ENCODE measurements around the gene JAK2. TPM values are rescaled to one million over a fixed set of nuclear protein-coding genes. Genes with fewer than 3 reads are reported as not detected.
"Not testable (repeated sequence)": the region's sequence is repeated elsewhere in the genome, so short reads cannot be mapped to it uniquely, and the experiment has no call there.

The JAK2 gene
- total RNA-seq, 2 donors from 2014 or later: 6.6 to 11.7 TPM

DNA sequence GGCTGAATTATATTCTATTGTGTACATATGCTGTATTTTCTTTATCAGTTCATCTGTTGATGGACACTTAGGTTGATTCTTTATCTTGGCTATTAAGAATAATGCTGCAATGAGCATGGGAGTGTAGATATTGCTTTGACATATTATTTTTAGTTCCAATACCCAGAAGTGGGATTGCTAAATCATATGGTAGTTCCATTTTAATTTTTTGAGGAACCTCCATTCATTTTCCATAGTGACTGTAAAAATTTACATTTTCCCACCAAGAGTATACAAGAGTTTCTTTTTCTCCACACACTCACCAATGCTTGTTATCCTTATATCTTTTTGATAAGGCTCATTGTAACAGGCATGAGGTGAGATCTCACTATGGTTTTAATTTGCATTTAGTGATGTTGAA, 19.4 kb downstream of the JAK2 start:
- Histone ChIP-seq H3K27ac (no peak overlapping the region), H3K9me3 (no peaks in the 10 kb centered on the region), H3K4me3 (no peak overlapping the region), H3K4me1 (no peaks in the 10 kb centered on the region), H3K27me3 (no peaks in the 10 kb centered on the region), H3K36me3 (replicated peaks in 1 of 2; ENCODE audit: insufficient read depth in 1 of 2, low read depth in 2 of 2) (no peaks in the 10 kb centered on the region)
- intact Hi-C loops (cut with DNase I): no loop called here
- no peak for DNase-seq
- TF ChIP-seq POLR2A (IDR thresholded peaks at IDR 0.05): no peak
- TF ChIP-seq, protein P1, sequence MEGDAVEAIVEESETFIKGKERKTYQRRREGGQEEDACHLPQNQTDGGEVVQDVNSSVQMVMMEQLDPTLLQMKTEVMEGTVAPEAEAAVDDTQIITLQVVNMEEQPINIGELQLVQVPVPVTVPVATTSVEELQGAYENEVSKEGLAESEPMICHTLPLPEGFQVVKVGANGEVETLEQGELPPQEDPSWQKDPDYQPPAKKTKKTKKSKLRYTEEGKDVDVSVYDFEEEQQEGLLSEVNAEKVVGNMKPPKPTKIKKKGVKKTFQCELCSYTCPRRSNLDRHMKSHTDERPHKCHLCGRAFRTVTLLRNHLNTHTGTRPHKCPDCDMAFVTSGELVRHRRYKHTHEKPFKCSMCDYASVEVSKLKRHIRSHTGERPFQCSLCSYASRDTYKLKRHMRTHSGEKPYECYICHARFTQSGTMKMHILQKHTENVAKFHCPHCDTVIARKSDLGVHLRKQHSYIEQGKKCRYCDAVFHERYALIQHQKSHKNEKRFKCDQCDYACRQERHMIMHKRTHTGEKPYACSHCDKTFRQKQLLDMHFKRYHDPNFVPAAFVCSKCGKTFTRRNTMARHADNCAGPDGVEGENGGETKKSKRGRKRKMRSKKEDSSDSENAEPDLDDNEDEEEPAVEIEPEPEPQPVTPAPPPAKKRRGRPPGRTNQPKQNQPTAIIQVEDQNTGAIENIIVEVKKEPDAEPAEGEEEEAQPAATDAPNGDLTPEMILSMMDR (IDR thresholded peaks at IDR 0.05): no peak
- ATAC-seq: no peak

DNA sequence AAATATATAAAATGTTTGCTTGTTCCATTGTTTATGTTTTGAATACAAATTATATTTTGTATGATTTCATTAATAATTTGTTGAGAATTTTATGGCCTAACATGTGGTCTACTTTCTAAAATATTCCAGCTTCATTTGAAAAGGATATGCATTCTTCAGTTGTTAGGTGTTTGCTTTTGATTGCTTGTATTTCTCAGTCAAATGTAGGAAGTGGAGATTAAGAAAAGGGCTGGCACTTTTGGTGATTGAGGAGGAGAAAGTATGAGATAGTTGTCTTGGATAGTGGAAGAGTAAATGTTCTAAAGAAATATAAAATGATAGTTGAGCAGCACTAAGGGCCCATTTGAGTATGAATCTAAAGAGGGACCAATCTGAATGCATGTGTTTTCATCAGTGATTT, 23.1 kb downstream of the JAK2 start:
- Histone ChIP-seq H3K9me3 (no peaks in the 10 kb centered on the region), H3K4me1 (no peaks in the 10 kb centered on the region), H3K27me3 (no peaks in the 10 kb centered on the region), H3K27ac (no peak overlapping the region), H3K36me3 (replicated peaks in 1 of 2; ENCODE audit: insufficient read depth in 1 of 2, low read depth in 2 of 2) (no peaks in the 10 kb centered on the region), H3K4me3 (no peak overlapping the region)
- DNase-seq (no peak), ATAC-seq (no peak)
- intact Hi-C loops (cut with DNase I): no loop called here
- TF ChIP-seq, protein P1 (IDR thresholded peaks at IDR 0.05): no peak
- TF ChIP-seq POLR2A (IDR thresholded peaks at IDR 0.05): no peak

DNA sequence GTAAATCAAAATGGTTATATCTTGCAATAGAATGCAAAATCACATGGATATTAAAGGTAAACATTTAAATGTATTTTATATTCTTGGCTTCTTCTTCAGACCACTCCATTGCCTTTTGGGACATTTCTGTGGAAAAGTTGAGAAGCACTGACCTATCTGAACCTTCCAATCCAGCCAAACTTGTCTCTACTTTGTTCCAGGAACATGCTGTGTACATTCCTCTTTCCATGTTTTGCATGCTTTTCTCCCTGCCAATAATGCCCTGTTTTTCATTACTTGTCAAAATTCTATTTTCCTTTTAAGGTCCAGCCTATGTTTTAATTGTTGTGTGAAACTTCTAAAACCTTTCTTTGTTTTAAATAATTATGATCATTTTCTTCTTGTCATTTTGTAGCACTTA, 28.3 kb downstream of the JAK2 start:
- ATAC-seq: no peak
- peaks cover 0 to 4% (median 0%) of the 10 kb centered on the region in 3 donors for H3K9me3 ChIP-seq
- no peaks in the 10 kb centered on the region for H3K36me3 ChIP-seq (replicated peaks in 1 of 2; ENCODE audit: insufficient read depth in 1 of 2, low read depth in 2 of 2)
- H3K4me3 ChIP-seq: no peak overlapping the region
- H3K27ac ChIP-seq: no peak overlapping the region
- H3K4me1 ChIP-seq: no peaks in the 10 kb centered on the region
- no peaks in the 10 kb centered on the region for H3K27me3 ChIP-seq
- intact Hi-C loops (cut with DNase I): no loop called here
- TF ChIP-seq, protein P1 (IDR thresholded peaks at IDR 0.05): no peak
- TF ChIP-seq POLR2A (IDR thresholded peaks at IDR 0.05): no peak
- DNase-seq: no peak

DNA sequence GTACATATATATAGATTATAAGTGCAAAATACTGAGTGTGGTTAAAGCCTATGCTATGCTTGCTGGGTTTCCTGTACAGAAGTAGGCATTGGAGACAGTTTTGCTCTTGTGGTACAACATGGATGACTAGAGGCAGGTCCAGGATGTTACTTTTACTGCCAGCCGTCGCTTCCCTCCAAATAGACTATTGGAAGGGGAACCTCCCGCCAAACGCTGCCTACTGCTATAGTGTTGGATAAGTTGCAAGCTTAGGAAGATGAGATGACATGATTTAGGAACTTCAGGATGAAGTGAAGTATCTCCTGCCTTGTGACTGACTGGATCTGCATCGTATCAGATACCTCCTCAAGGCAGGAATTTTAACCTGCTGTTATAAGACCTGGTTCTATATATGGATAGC, 30.9 kb downstream of the JAK2 start:
- ATAC-seq: no peak
- intact Hi-C loops (cut with DNase I): no loop called here
- TF ChIP-seq, protein P1 (IDR thresholded peaks at IDR 0.05): no peak
- TF ChIP-seq POLR2A (IDR thresholded peaks at IDR 0.05): no peak

DNA sequence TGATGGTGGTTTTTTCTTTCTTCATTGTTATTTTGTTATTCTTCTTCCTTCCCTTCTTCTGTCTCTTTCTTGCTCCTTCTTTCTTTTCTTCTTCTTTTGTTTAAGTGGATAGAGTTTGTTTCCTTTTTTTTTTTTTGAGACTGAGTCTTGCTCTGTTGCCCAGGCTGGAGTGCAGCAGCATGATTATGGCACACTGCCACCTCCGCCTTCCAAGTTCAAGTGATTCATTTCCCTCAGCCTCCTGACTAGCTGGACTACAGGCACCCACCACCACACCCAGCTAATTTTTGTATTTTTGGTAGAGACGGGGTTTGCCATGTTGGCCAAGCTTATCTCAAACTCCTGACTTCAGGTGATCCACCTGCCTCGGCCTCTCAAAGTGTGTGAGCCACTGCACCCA, 40.3 kb downstream of the JAK2 start:
- Histone ChIP-seq H3K4me3 (no peak overlapping the region), H3K9me3 (no peaks in the 10 kb centered on the region), H3K4me1 (no peaks in the 10 kb centered on the region), H3K27ac (no peak overlapping the region), H3K36me3 (replicated peaks in 1 of 2; ENCODE audit: insufficient read depth in 1 of 2, low read depth in 2 of 2) (peaks cover 5 to 7% of the 10 kb centered on the region in 2 donors), H3K27me3 (no peaks in the 10 kb centered on the region)
- ATAC-seq (no peak), DNase-seq (no peak)
- WGBS, 2 donors: 100% methylated on average over 3 of the region's 3 CpGs
- TF ChIP-seq, protein P1 (IDR thresholded peaks at IDR 0.05): no peak
- no peak for TF ChIP-seq POLR2A (IDR thresholded peaks at IDR 0.05)
- intact Hi-C loops (cut with DNase I): no loop called here

More for the DNA sequence above, 30.9 kb downstream of the JAK2 start:
- Histone ChIP-seq H3K27me3 (no peaks in the 10 kb centered on the region), H3K4me3 (no peak overlapping the region), H3K27ac (no peak overlapping the region), H3K36me3 (replicated peaks in 1 of 2; ENCODE audit: insufficient read depth in 1 of 2, low read depth in 2 of 2) (no peaks in the 10 kb centered on the region), H3K9me3 (peaks cover 0 to 9% (median 0%) of the 10 kb centered on the region in 3 donors), H3K4me1 (no peaks in the 10 kb centered on the region)
- WGBS, 2 donors: 84 to 89% methylated on average over 5 of the region's 5 CpGs
- DNase-seq: no peak

DNA sequence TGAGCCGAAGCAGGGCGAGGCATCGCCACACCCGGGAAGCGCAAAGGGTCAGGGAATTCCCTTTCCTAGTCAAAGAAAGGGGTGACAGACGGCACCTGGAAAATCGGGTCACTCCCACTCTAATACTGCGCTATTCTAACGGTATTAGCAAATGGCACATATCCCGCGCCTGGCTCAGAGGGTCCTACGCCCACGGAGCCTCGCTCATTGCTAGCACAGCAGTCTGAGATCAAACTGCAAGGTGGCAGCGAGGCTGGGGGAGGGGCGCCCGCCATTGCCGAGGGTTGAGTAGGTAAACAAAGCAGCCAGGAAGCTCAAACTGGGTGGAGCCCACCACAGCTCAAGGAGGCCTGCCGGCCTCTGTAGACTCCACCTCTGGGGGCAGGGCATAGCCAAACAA, 46.9 kb downstream of the JAK2 start:
- H3K4me3 ChIP-seq; H3K4me1 ChIP-seq; H3K27me3 ChIP-seq; H3K9me3 ChIP-seq; ATAC-seq; H3K36me3 ChIP-seq (replicated peaks in 1 of 2; ENCODE audit: insufficient read depth in 1 of 2, low read depth in 2 of 2); H3K27ac ChIP-seq; intact Hi-C loops (cut with DNase I); DNase-seq: not testable (repeated sequence)
- 95 to 98% methylated on average over 19 of the region's 19 CpGs for WGBS, 2 donors

Measured in body of pancreas (tissue), 4 donors.